Coronary artery (tissue), 2 donors: Measurements from ENCODE around the gene GPC3.

Experiments used
- DNase-seq: peaks from one replicate; pipeline ENCODE4 v3.0.0-alpha.2; 2017; ENCODE audit warnings: low spot score
- H3K27ac ChIP-seq, 2 donors: fragments of 200-600 bp; sonication (generic); one replicate each; pipeline ENCODE4 v1.5.1; 2016 to 2019
- H3K4me3 ChIP-seq: fragments of 200-600 bp; sonication (generic); 2 replicates; pipeline ENCODE4 v1.5.1; 2016; ENCODE audit warnings: mild to moderate bottlenecking, moderate library complexity
- CTCF ChIP-seq: fragments of 200-600 bp; sonication (generic); IDR thresholded peaks from one replicate; pipeline ENCODE4 v1.5.1; 2019; ENCODE audit warnings: antibody characterized with exemption

Gene GPC3

GRCh38 chrX:133928365-133928764 lies 57.0 kb downstream of the GPC3 start:
- no peak for DNase-seq

GRCh38 chrX:133926809-133927208 lies 58.6 kb downstream of the GPC3 start:
- no peak for DNase-seq
- no peak for TF ChIP-seq CTCF
- Histone ChIP-seq H3K27ac (no peak overlapping the region), H3K4me3 (no peak overlapping the region)

More at GRCh38 chrX:133928365-133928764, 57.0 kb downstream of the GPC3 start:
- H3K4me3 ChIP-seq, result no peak overlapping the region
- no peak overlapping the region for H3K27ac ChIP-seq
- no peak for TF ChIP-seq CTCF

- H3K4me3 ChIP-seq, result no peak overlapping the region
- TF ChIP-seq CTCF, result no peak
- DNase-seq, result no peak
- no peak overlapping the region for H3K27ac ChIP-seq
Measured at GRCh38 chrX:133926099-133926498, 59.3 kb downstream of the GPC3 start.

GRCh38 chrX:133924548-133924947 lies 60.8 kb downstream of the GPC3 start:
- no peak overlapping the region for H3K4me3 ChIP-seq
- TF ChIP-seq CTCF, result no peak
- no peak overlapping the region for H3K27ac ChIP-seq
- no peak for DNase-seq

- DNase-seq, result no peak
- no peak for TF ChIP-seq CTCF
- Histone ChIP-seq H3K4me3 (no peak overlapping the region), H3K27ac (no peak overlapping the region)
Measured at GRCh38 chrX:133923548-133923947, 61.8 kb downstream of the GPC3 start.

- TF ChIP-seq CTCF, result no peak
- H3K27ac ChIP-seq, result no peak overlapping the region
- DNase-seq, result no peak
- H3K4me3 ChIP-seq, result no peak overlapping the region
Measured at GRCh38 chrX:133923113-133923512, 62.3 kb downstream of the GPC3 start.

GRCh38 chrX:133922390-133922771 lies 63.0 kb downstream of the GPC3 start:
- no peak for DNase-seq
- Histone ChIP-seq H3K4me3 (no peak overlapping the region), H3K27ac (no peak overlapping the region)
- no peak for TF ChIP-seq CTCF
